IMR-90 (cell line): Measurements from ENCODE around the gene ANTXR2. TPM values are rescaled to one million over a fixed set of nuclear protein-coding genes. Genes with fewer than 3 reads are reported as not detected.
"Not testable (repeated sequence)": the region's sequence is repeated elsewhere in the genome, so short reads cannot be mapped to it uniquely, and the experiment has no call there.

ENCODE experiments used
- ATAC-seq: fragments of 200-7000 bp; cut with Tn5 transposase; 2 replicates; pipeline ENCODE4 v1.9.1; 2020; ENCODE audit warnings: low read depth, mild to moderate bottlenecking, moderate library complexity
- BruUV-seq: library from RNA; stranded (reverse); fragments of 400-500 nt; replicated peaks from 2 replicates; lab custom pipeline; 2021; lab: Mats Ljungman, UMichigan
- CTCF ChIA-PET: fragments of 300-600 bp; formaldehyde crosslinking; extraction: SDS; loops from one replicate; lab custom pipeline; 2021; ENCODE audit warnings: antibody characterized with exemption; lab: Yijun Ruan, JAX
- POLR2A ChIA-PET: fragments of 300-600 bp; sonication (Branson Sonifier 250); formaldehyde crosslinking; loops from one replicate; lab custom pipeline; 2022; ENCODE audit warnings: antibody characterized with exemption; ENCODE audit not compliant: unreplicated experiment; lab: Charles Lee
- DNase-seq: peaks from one replicate; pipeline ENCODE4 v3.0.0; 2013
- H2AFZ ChIP-seq: replicated peaks from 2 replicates; pipeline ENCODE3; 2013; ENCODE audit warnings: low read length, mild to moderate bottlenecking; ENCODE audit not compliant: poor library complexity
- H2AK5ac ChIP-seq: 2 replicates; pipeline ENCODE4 v1.6.1; 2013; ENCODE audit warnings: low read depth, low read length, inconsistent platforms
- H2AK9ac ChIP-seq: replicated peaks from 2 replicates; pipeline ENCODE3; 2013; ENCODE audit warnings: mild to moderate bottlenecking, low read depth, low read length, moderate library complexity; ENCODE audit not compliant: poor library complexity
- H2BK120ac ChIP-seq: 2 replicates; pipeline ENCODE4 v1.6.1; 2013; ENCODE audit warnings: low read depth, low read length, inconsistent platforms
- H2BK15ac ChIP-seq: 3 replicates; pipeline ENCODE4 v1.6.1; 2013; ENCODE audit warnings: low read depth, low read length, inconsistent platforms
- H2BK20ac ChIP-seq: 2 replicates; pipeline ENCODE4 v1.6.1; 2013; ENCODE audit warnings: low read depth, mild to moderate bottlenecking, inconsistent platforms, low read length, moderate library complexity
- H2BK5ac ChIP-seq: 2 replicates; pipeline ENCODE4 v1.6.1; 2013; ENCODE audit warnings: mild to moderate bottlenecking, low read depth, low read length, inconsistent platforms; ENCODE audit not compliant: poor library complexity, severe bottlenecking
- H3K14ac ChIP-seq: replicated peaks from 2 replicates; pipeline ENCODE4 v1.6.1; 2013; ENCODE audit warnings: low read depth, low read length, inconsistent platforms
- H3K18ac ChIP-seq: 2 replicates; pipeline ENCODE4 v1.6.1; 2013; ENCODE audit warnings: low read depth, low read length, control low read depth
- H3K23ac ChIP-seq: 2 replicates; pipeline ENCODE4 v1.6.1; 2013; ENCODE audit warnings: low read depth, low read length, inconsistent platforms
- H3K27ac ChIP-seq: 2 replicates; pipeline ENCODE4 v1.5.1; 2013; ENCODE audit warnings: mild to moderate bottlenecking, control low read depth, low read length; ENCODE audit not compliant: insufficient read depth
- H3K27me3 ChIP-seq: 2 replicates; pipeline ENCODE4 v1.6.1; 2013; ENCODE audit warnings: low read length; ENCODE audit not compliant: control insufficient read depth, insufficient read depth
- H3K36me3 ChIP-seq: 2 replicates; pipeline ENCODE4 v1.6.1; 2013; ENCODE audit warnings: low read length, mixed read lengths; ENCODE audit not compliant: control insufficient read depth, insufficient read depth
- H3K4ac ChIP-seq: 2 replicates; pipeline ENCODE4 v1.6.1; 2013; ENCODE audit warnings: low read depth, low read length, inconsistent platforms
- H3K4me1 ChIP-seq: 2 replicates; pipeline ENCODE4 v1.6.1; 2013; ENCODE audit warnings: low read length, mixed read lengths; ENCODE audit not compliant: control insufficient read depth, insufficient read depth
- H3K4me2 ChIP-seq: 2 replicates; pipeline ENCODE4 v1.6.1; 2013; ENCODE audit warnings: low read depth, mild to moderate bottlenecking, control low read depth, low read length, moderate library complexity
- H3K4me3 ChIP-seq: 2 replicates; pipeline ENCODE4 v1.5.1; 2013; ENCODE audit warnings: low read depth, mild to moderate bottlenecking, control low read depth, low read length, moderate library complexity; ENCODE audit not compliant: insufficient read depth
- H3K56ac ChIP-seq: 2 replicates; pipeline ENCODE4 v1.6.1; 2013; ENCODE audit warnings: low read length, inconsistent platforms; ENCODE audit not compliant: insufficient read depth; ENCODE audit errors: extremely low read depth
- H3K79me1 ChIP-seq, 2 experiments: 2 replicates each; pipeline ENCODE4 v1.6.1; 2013; ENCODE audit warnings: low read length in 2 of 2, inconsistent platforms in 1 of 2, low read depth in 1 of 2
- H3K9ac ChIP-seq: 2 replicates; pipeline ENCODE4 v1.6.1; 2013; ENCODE audit warnings: low read depth, low read length, control low read depth
- H3K9me1 ChIP-seq: 2 replicates; pipeline ENCODE4 v1.6.1; 2013; ENCODE audit warnings: low read length, inconsistent platforms; ENCODE audit not compliant: insufficient read depth
- H3K9me3 ChIP-seq: 2 replicates; pipeline ENCODE4 v1.6.1; 2013; ENCODE audit warnings: low read length; ENCODE audit not compliant: control insufficient read depth, insufficient read depth
- H4K20me1 ChIP-seq: 2 replicates; pipeline ENCODE4 v1.6.1; 2013; ENCODE audit warnings: low read length, inconsistent platforms; ENCODE audit not compliant: insufficient read depth
- H4K5ac ChIP-seq: 2 replicates; pipeline ENCODE4 v1.6.1; 2013; ENCODE audit warnings: mild to moderate bottlenecking, low read depth, low read length, control low read depth
- H4K8ac ChIP-seq, 2 experiments: 2 replicates each; pipeline ENCODE4 v1.6.1; 2013; ENCODE audit warnings: low read depth in 2 of 2, low read length in 2 of 2, control low read depth in 1 of 2, inconsistent platforms in 1 of 2
- H4K91ac ChIP-seq: 2 replicates; pipeline ENCODE4 v1.6.1; 2013; ENCODE audit warnings: low read depth, low read length, inconsistent platforms; ENCODE audit not compliant: insufficient read depth
- WGBS, 2 experiments: methylation state at CpG; one replicate each; pipeline versions ENCODE4 v1.1.5 to v1.1.7; 2013; ENCODE audit warnings: missing lambda C conversion rate in 2 of 2; ENCODE audit not compliant: insufficient read length in 1 of 2; ENCODE audit errors: extremely low coverage in 2 of 2; 5-methylcytosine and 5-hydroxymethylcytosine counted together
- dilution Hi-C: fragments of 300-500 bp; cut with HindIII; formaldehyde crosslinking; loops from one replicate; pipeline ENCODE4 v1.14.3; 2018; ENCODE audit warnings: low sequenced_read_pairs; ENCODE audit not compliant: unreplicated experiment
- in situ Hi-C: fragments of 300-500 bp; cut with MboI; formaldehyde crosslinking; loops from 3 replicates; pipeline ENCODE4 v1.14.3; 2019; ENCODE audit warnings: low sequenced_read_pairs, inconsistent platforms, mixed read lengths
- intact Hi-C: fragments of 100-400 bp; cut with micrococcal nuclease; formaldehyde crosslinking; loops from 2 replicates; pipeline ENCODE4 v1.10.0; 2022
- polyA plus RNA-seq, 3 experiments: library from polyadenylated mRNA; depleted of rRNA; stranded (reverse); fragments of >200 nt; gene quantifications; 2 replicates each; pipeline ENCODE4 v1.2.3, GENCODE V29; 2012; ENCODE audit warnings: low replicate concordance in 1 of 3
- total RNA-seq: library from RNA; depleted of rRNA; stranded (reverse); fragments of >200 nt; gene quantifications from 2 replicates; pipeline ENCODE4 v1.2.3, GENCODE V29; 2012

Gene ANTXR2
- total and polyA plus RNA-seq, 2 of the 4 experiments (the other 2 are of a cell fraction), result 46.8 to 88.5 TPM

DNA sequence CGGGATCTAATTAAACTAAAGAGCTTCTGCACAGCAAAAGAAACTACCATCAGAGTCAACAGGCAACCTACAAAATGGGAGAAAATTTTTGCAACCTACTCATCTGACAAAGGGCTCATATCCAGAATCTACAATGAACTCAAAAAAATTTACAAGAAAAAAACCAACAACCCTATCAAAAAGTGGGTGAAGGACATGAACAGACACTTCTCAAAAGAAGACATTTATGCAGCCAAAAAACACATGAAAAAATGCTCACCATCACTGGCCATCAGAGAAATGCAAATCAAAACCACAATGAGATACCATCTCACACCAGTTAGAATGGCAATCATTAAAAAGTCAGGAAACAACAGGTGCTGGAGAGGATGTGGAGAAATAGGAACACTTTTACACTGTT is 70.5 kb downstream of the ANTXR2 start:
- H3K23ac ChIP-seq, H2BK20ac ChIP-seq, H3K56ac ChIP-seq, H4K5ac ChIP-seq, H3K27me3 ChIP-seq, H4K20me1 ChIP-seq, ATAC-seq, H2AFZ ChIP-seq, intact Hi-C loops, H2BK120ac ChIP-seq, H4K91ac ChIP-seq, H3K4ac ChIP-seq, H3K36me3 ChIP-seq, CTCF ChIA-PET, H2BK15ac ChIP-seq, BruUV-seq, H2AK5ac ChIP-seq, H3K9me3 ChIP-seq, H2BK5ac ChIP-seq, H3K27ac ChIP-seq, H3K14ac ChIP-seq, H2AK9ac ChIP-seq, in situ Hi-C loops, H3K9ac ChIP-seq, H3K9me1 ChIP-seq, dilution Hi-C loops, DNase-seq, H3K4me2 ChIP-seq, H3K4me3 ChIP-seq, POLR2A ChIA-PET, H3K18ac ChIP-seq, H4K8ac ChIP-seq, H3K4me1 ChIP-seq: not testable (repeated sequence)
- H3K79me1 ChIP-seq, result peaks cover 24 to 40% of the 10 kb centered on the region in 2 experiments
- no CpG with 5 or more reads among the region's 1 CpG for WGBS, 2 experiments

GRCh38 chr4:79999048-79999447 is 74.0 kb downstream of the ANTXR2 start:
- POLR2A ChIA-PET, result not testable (repeated sequence)

More at GRCh38 chr4:79999048-79999447, 74.0 kb downstream of the ANTXR2 start:
- H4K5ac ChIP-seq, H3K27me3 ChIP-seq, H4K8ac ChIP-seq, H4K20me1 ChIP-seq, H2BK15ac ChIP-seq, H2BK5ac ChIP-seq, H3K56ac ChIP-seq, H4K91ac ChIP-seq, H3K18ac ChIP-seq, H3K9me1 ChIP-seq, H3K4me1 ChIP-seq, H3K4me2 ChIP-seq, dilution Hi-C loops, in situ Hi-C loops, H2AK5ac ChIP-seq, DNase-seq, H3K9me3 ChIP-seq, H3K27ac ChIP-seq, H3K4ac ChIP-seq, H3K36me3 ChIP-seq, H2AK9ac ChIP-seq, H2AFZ ChIP-seq, BruUV-seq, intact Hi-C loops, H3K9ac ChIP-seq, H3K23ac ChIP-seq, H2BK120ac ChIP-seq, H3K4me3 ChIP-seq, H3K14ac ChIP-seq, H2BK20ac ChIP-seq, ATAC-seq: not testable (repeated sequence)
- CTCF ChIA-PET, result interaction anchor here (0.6 kb wide), 1 partner anchor 816 kb away, joined by 3 read pairs; no protein-coding TSS in a partner anchor
- peaks cover 22 to 23% of the 10 kb centered on the region in 2 experiments for H3K79me1 ChIP-seq
- WGBS, 2 experiments, result no CpG with 5 or more reads among the region's 3 CpGs
